WTC11 (cell line): Measurements from ENCODE around the gene CEP131. TPM values are rescaled to one million over a fixed set of nuclear protein-coding genes. Genes with fewer than 3 reads are reported as not detected.

ENCODE experiments used
- ATAC-seq: fragments of 200-7000 bp; cut with Tn5 transposase; 2 replicates; pipeline ENCODE4 v1.10.0; 2021; ENCODE audit warnings: mild to moderate bottlenecking, moderate library complexity
- CTCF ChIA-PET: fragments of 300-600 bp; sonication (Branson Sonifier 250); formaldehyde crosslinking; loops from one replicate; lab custom pipeline; 2021; ENCODE audit warnings: antibody characterized with exemption; lab: Charles Lee
- POLR2A ChIA-PET: fragments of 350-600 bp; sonication (Branson Sonifier 250); formaldehyde crosslinking; loops from one replicate; lab custom pipeline; 2021; ENCODE audit warnings: antibody characterized with exemption; lab: Charles Lee
- DNase-seq: peaks from one replicate; pipeline ENCODE4 v3.0.0; 2021; ENCODE audit warnings: low spot score
- H3K27ac Mint-ChIP-seq: 2 replicates; pipeline ENCODE4 v1.8.0; 2021; ENCODE audit warnings: mixed read lengths
- H3K27me3 Mint-ChIP-seq: 2 replicates; pipeline ENCODE4 v1.8.0; 2021; ENCODE audit warnings: low read depth, mild to moderate bottlenecking, moderate library complexity, mixed read lengths
- H3K36me3 Mint-ChIP-seq: 2 replicates; pipeline ENCODE4 v1.8.0; 2021; ENCODE audit warnings: mixed read lengths
- H3K4me1 Mint-ChIP-seq: 2 replicates; pipeline ENCODE4 v1.8.0; 2022; ENCODE audit warnings: mixed read lengths
- H3K4me3 Mint-ChIP-seq: 2 replicates; pipeline ENCODE4 v1.8.0; 2021; ENCODE audit warnings: mild to moderate bottlenecking, moderate library complexity, mixed read lengths
- H3K9me3 Mint-ChIP-seq: 2 replicates; pipeline ENCODE4 v1.8.0; 2021; ENCODE audit warnings: mixed read lengths
- ARID4B ChIP-seq: sonication (generic); formaldehyde crosslinking; IDR thresholded peaks from 2 replicates; pipeline ENCODE4 v1.8.0; 2023; ENCODE audit warnings: missing genetic modification reagents, mild to moderate bottlenecking, borderline replicate concordance
- CBFB ChIP-seq: sonication (generic); formaldehyde crosslinking; IDR thresholded peaks from 2 replicates; pipeline ENCODE4 v1.8.1; 2022; ENCODE audit warnings: mild to moderate bottlenecking, low read depth, missing genetic modification reagents
- E2F1 ChIP-seq: sonication (generic); formaldehyde crosslinking; IDR thresholded peaks from 2 replicates; pipeline ENCODE4 v1.8.0; 2022; ENCODE audit warnings: mild to moderate bottlenecking, missing genetic modification reagents
- FOXJ3 ChIP-seq: sonication (generic); formaldehyde crosslinking; IDR thresholded peaks from 2 replicates; pipeline ENCODE4 v1.9.0; 2021; ENCODE audit warnings: missing genetic modification reagents, mild to moderate bottlenecking, borderline replicate concordance
- GABPB1 ChIP-seq: sonication (generic); formaldehyde crosslinking; IDR thresholded peaks from 2 replicates; pipeline ENCODE4 v1.8.1; 2023; ENCODE audit warnings: mild to moderate bottlenecking, missing genetic modification reagents
- HMGA2 ChIP-seq: fragments of 250-450 bp; sonication (Bioruptor Pico); IDR thresholded peaks from 2 replicates; pipeline ENCODE4 v1.4.0; 2021; ENCODE audit warnings: mild to moderate bottlenecking, moderate library complexity
- HMGXB4 ChIP-seq: sonication (generic); formaldehyde crosslinking; IDR thresholded peaks from 2 replicates; pipeline ENCODE4 v1.8.1; 2023; ENCODE audit warnings: mild to moderate bottlenecking, moderate library complexity, missing genetic modification reagents
- NFYB ChIP-seq: sonication (generic); formaldehyde crosslinking; conservative IDR thresholded peaks from 2 replicates; pipeline ENCODE4 v1.8.0; 2022; ENCODE audit warnings: low read depth, missing genetic modification reagents
- OVOL2 ChIP-seq: fragments of 250-450 bp; sonication (Bioruptor Pico); IDR thresholded peaks from 2 replicates; pipeline ENCODE4 v1.9.0; 2021; ENCODE audit warnings: mild to moderate bottlenecking, borderline replicate concordance
- SMAD3 ChIP-seq: sonication (generic); formaldehyde crosslinking; IDR thresholded peaks from 2 replicates; pipeline ENCODE4 v1.8.0; 2022; ENCODE audit warnings: missing genetic modification reagents, mild to moderate bottlenecking, borderline replicate concordance
- TEAD1 ChIP-seq: sonication (generic); formaldehyde crosslinking; IDR thresholded peaks from 2 replicates; pipeline ENCODE4 v1.8.0; 2022; ENCODE audit warnings: mild to moderate bottlenecking, missing genetic modification reagents
- ZMAT4 ChIP-seq: fragments of 250-450 bp; sonication (Bioruptor Pico); IDR thresholded peaks from 2 replicates; pipeline ENCODE4 v1.9.0; 2021; ENCODE audit warnings: mild to moderate bottlenecking
- ZNF281 ChIP-seq: sonication (generic); formaldehyde crosslinking; IDR thresholded peaks from 2 replicates; pipeline ENCODE4 v1.8.0; 2023; ENCODE audit warnings: mild to moderate bottlenecking, missing genetic modification reagents
- total RNA-seq: library from RNA; stranded (reverse); gene quantifications from 3 replicates; pipeline ENCODE4 v1.2.3, GENCODE V29; 2021
- TF ChIP-seq, protein P1 (sequence below): sonication (generic); formaldehyde crosslinking; IDR thresholded peaks from 2 replicates; pipeline ENCODE4 v1.8.1; 2022; ENCODE audit warnings: mild to moderate bottlenecking, moderate library complexity, missing genetic modification reagents
- TF ChIP-seq, protein P2 (sequence below): fragments of 250-450 bp; sonication (Bioruptor Pico); IDR thresholded peaks from 2 replicates; pipeline ENCODE4 v1.9.0; 2021; ENCODE audit warnings: mild to moderate bottlenecking

CEP131 gene
- total RNA-seq, 1 experiment from 2014 or later = 35.2 TPM

DNA sequence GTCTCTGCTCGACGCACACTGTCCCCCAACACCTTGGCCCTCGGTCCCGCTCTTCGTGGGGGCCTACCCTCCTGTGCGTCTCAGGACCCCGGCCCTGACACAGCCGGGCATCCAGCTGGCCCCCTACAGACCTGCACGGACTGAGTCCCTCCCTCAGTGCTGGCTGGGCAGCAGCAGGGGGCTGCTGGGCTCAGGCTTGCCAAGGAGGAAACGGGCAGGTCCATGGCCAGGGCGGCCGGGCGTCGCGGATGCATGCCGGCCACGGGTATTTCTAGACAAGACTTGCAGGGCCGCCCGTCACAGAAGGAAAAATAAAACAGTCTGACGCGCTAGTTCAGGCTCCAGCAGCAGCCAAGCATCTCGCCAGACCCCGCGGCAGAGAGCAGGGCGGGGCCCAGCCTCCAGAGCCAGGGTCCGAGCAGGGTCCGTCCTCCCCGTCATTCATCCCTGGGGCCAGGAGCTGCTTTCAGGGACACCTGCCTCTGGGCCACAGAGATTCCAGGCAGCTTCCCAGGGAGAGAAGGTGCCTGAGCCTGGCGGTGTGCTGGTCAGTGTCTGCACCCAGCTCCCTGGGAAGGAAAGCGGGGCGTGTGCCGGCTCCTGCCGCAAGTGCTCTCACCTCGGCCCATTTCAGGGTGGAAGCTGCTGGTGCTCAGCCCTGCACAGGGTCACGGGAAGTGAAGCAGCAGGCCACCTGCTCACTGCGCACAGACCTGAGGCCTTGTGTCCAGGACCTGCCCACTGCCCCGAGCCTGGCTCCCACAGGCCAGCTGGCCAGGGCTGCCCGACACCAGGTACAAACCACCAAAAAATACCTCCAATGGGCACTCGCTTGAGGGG is 64.7 kb downstream of the CEP131 start (continued):
- TF ChIP-seq ARID4B (CRISPR knock-in tag) (no peak), ZMAT4 (CRISPR knock-in tag) (no peak), FOXJ3 (CRISPR knock-in tag) (no peak), OVOL2 (CRISPR knock-in tag) (no peak), SMAD3 (no peak), CBFB (CRISPR knock-in tag) (no peak)

GRCh38 chr17:81156866-81157805 is 65.6 kb downstream of the CEP131 start:
- no peak overlapping the region for H3K4me3 Mint-ChIP-seq
- no peak for DNase-seq
- CTCF ChIA-PET = no interaction called here
- TF ChIP-seq NFYB (CRISPR knock-in tag) (no peak), HMGXB4 (CRISPR knock-in tag) (no peak), E2F1 (CRISPR knock-in tag) (no peak), TEAD1 (CRISPR knock-in tag) (no peak), GABPB1 (CRISPR knock-in tag) (no peak), ZNF281 (CRISPR knock-in tag) (no peak), HMGA2 (CRISPR knock-in tag) (no peak)
- TF ChIP-seq, protein P1, sequence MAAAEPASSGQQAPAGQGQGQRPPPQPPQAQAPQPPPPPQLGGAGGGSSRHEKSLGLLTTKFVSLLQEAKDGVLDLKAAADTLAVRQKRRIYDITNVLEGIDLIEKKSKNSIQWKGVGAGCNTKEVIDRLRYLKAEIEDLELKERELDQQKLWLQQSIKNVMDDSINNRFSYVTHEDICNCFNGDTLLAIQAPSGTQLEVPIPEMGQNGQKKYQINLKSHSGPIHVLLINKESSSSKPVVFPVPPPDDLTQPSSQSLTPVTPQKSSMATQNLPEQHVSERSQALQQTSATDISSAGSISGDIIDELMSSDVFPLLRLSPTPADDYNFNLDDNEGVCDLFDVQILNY (CRISPR knock-in tag) = no peak
- TF ChIP-seq, protein P2, sequence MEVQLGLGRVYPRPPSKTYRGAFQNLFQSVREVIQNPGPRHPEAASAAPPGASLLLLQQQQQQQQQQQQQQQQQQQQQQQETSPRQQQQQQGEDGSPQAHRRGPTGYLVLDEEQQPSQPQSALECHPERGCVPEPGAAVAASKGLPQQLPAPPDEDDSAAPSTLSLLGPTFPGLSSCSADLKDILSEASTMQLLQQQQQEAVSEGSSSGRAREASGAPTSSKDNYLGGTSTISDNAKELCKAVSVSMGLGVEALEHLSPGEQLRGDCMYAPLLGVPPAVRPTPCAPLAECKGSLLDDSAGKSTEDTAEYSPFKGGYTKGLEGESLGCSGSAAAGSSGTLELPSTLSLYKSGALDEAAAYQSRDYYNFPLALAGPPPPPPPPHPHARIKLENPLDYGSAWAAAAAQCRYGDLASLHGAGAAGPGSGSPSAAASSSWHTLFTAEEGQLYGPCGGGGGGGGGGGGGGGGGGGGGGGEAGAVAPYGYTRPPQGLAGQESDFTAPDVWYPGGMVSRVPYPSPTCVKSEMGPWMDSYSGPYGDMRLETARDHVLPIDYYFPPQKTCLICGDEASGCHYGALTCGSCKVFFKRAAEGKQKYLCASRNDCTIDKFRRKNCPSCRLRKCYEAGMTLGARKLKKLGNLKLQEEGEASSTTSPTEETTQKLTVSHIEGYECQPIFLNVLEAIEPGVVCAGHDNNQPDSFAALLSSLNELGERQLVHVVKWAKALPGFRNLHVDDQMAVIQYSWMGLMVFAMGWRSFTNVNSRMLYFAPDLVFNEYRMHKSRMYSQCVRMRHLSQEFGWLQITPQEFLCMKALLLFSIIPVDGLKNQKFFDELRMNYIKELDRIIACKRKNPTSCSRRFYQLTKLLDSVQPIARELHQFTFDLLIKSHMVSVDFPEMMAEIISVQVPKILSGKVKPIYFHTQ (CRISPR knock-in tag) = no peak
- TF ChIP-seq, all 79 proteins: peak for 0
- no peak overlapping the region for H3K27ac Mint-ChIP-seq
- no peaks in the 10 kb centered on the region for H3K36me3 Mint-ChIP-seq
- no peaks in the 10 kb centered on the region; the same call in 1 of the 2 replicates for H3K27me3 Mint-ChIP-seq
- ATAC-seq = no peak
- no peaks in the 10 kb centered on the region for H3K9me3 Mint-ChIP-seq
- POLR2A ChIA-PET = no interaction called here
- no peaks in the 10 kb centered on the region for H3K4me1 Mint-ChIP-seq
